Stimulated activated CD8-positive, alpha-beta memory T cell treated with anti-CD3 and anti-CD28 coated beads, Interleukin-12 subunit alpha, Interleukin-12 subunit beta, amount 100 ng/mL, for 24 hours (primary cell): Measurements from ENCODE around the gene RAB22A.
"Not testable (repeated sequence)": the region's sequence is repeated elsewhere in the genome, so short reads cannot be mapped to it uniquely, and the experiment has no call there.

Experiments
- DNase-seq: peaks from one replicate; pipeline ENCODE4 v3.0.0-alpha.2; 2020; ENCODE audit errors: extremely low read depth

Gene RAB22A

DNA sequence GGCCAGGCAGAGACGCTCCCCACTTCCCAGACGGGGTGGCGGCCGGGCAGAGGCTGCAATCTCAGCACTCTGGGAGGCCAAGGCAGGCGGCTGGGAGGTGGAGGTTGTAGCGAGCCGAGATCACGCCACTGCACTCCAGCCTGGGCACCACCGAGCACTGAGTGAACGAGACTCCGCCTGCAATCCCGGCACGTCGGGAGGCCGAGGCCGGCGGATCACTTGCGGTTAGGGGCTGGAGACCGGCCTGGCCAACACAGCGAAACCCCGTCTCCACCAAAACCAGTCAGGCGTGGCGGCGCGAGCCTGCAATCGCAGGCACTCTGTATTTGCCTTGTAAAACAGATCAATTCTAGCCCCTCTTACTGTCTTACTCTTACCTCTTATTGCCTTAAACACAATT lies 105.3 kb downstream of the RAB22A start:
- DNase-seq = not testable (repeated sequence)

GRCh38 chr20:58416057-58416456 lies 106.5 kb downstream of the RAB22A start:
- no peak for DNase-seq

DNA sequence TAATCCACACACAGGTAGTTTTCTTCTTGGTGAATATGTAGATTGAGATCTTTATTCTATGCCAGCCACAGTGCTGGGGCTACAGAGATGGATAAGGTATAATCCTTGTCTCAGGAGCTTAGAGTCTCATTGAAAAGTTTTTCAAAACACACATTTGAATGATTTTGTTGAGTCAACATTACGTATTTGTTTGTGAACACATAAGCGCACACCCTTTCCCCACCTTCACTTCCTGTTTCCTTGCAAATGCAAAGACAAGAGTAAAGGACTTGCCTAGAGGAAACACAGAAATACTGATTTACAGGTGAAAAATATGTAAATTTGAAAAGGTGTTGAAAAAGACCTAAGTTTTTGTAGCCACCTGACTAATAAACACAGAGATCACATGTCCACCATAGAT lies 107.3 kb downstream of the RAB22A start:
- DNase-seq = no peak
